ENCODE results near the gene WASHC4.

WASHC4 gene

DNA sequence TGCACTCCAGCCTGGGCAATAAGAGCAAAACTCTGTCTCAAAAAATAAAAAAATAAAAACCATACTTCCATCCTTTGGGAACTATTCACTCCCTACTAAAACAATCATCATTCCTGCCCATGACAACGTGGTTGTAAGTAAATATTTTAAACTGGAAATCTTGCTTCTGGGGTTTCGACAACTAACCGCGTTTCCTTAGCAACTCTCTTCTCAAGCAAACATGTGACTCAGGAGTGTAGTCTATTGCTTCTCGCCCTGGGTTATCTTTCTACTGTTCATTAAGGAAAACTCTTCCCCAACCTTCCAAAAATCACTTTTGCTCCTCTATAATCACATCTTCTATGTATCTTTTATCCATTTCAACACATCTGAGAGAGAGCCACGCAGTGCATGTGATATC, 106.6 kb downstream of the WASHC4 start:
- no peak for TF ChIP-seq CTCF (conservative IDR thresholded peaks at IDR 0.05)
- H3K27ac ChIP-seq: peak overlapping the region; percentile 97

DNA sequence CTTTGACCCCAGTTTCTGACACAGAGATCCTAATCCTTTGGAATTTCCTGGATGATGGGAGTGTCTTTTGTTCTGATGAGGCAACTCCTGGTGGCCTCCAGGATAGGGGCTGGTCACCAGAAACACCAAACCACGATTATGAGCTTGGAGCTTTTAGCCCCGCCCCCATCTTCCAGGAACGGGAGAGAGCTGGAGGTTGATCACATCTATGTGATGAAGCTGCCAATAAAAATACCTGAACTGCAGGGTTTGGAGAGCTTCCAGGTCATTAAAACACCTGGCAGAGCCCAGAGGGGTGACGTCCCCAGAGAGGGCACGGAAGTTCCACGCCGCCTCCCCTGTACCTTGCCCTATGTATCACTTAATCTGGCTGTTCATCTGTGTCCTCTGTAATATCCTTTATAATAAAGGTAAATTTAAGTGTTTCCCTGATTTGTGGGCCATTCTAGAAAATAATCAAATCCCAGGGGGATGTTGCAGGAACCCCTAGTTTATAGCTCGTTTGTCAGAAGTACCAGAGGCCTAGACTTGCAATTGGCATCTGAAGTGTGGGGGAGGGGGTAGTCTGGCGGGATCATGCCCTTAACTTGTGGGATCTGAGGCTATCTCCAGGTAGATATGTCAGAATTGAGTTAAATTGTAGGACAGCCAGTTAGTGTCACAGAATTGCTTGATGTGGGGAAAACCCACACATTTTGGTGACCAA, 107.3 kb downstream of the WASHC4 start:
- H3K27ac ChIP-seq: peak overlapping the region; percentile 97
- TF ChIP-seq CTCF (conservative IDR thresholded peaks at IDR 0.05): no peak

- no peak for TF ChIP-seq CTCF (conservative IDR thresholded peaks at IDR 0.05)
- H3K27ac ChIP-seq: peak overlapping the region; percentile 97; the same call in 1 of the 2 replicates
These were observed 110.9 kb downstream of the WASHC4 start for GRCh38 chr12:105218434-105218833.

All from VCaP (cell line).